Measurements from ENCODE around the gene ANK3.

ANK3 gene

GRCh38 chr10:60389413-60390025 lies at the start of gene ANK3:
TSS of gene ANK3 (minus strand) at chr10:60389875. CDS start at chr10:60389538, 337 bp downstream.
- no peak for DNase-seq

- peak in 1 of 2 experiments; percentile 6 for DNase-seq
Measured at GRCh38 chr10:60434418-60435046, 44.9 kb upstream of the ANK3 start.

- no peak for DNase-seq
Measured at GRCh38 chr10:60433684-60434083, 44.0 kb upstream of the ANK3 start.

- no peak for DNase-seq
Measured at GRCh38 chr10:60430836-60431597, 41.3 kb upstream of the ANK3 start.

- no peak for DNase-seq
Measured at GRCh38 chr10:60430017-60430416, 40.3 kb upstream of the ANK3 start.

GRCh38 chr10:60429084-60429849 lies 39.6 kb upstream of the ANK3 start:
- DNase-seq = no peak

GRCh38 chr10:60428387-60428737 lies 38.7 kb upstream of the ANK3 start:
- DNase-seq = no peak

- no peak for DNase-seq
Measured at GRCh38 chr10:60427709-60428386, 38.2 kb upstream of the ANK3 start.

GRCh38 chr10:60427148-60427547 lies 37.5 kb upstream of the ANK3 start:
- DNase-seq = no peak

GRCh38 chr10:60426425-60426824 lies 36.8 kb upstream of the ANK3 start:
- no peak for DNase-seq

- no peak for DNase-seq
Measured at GRCh38 chr10:60425392-60426110, 35.9 kb upstream of the ANK3 start.

GRCh38 chr10:60424971-60425370 lies 35.3 kb upstream of the ANK3 start:
- no peak for DNase-seq

- DNase-seq = no peak
Measured at GRCh38 chr10:60423920-60424319, 34.2 kb upstream of the ANK3 start.

- DNase-seq = no peak
Measured at GRCh38 chr10:60422809-60423208, 33.1 kb upstream of the ANK3 start.

GRCh38 chr10:60420991-60421894 lies 31.6 kb upstream of the ANK3 start:
- no peak for DNase-seq

- no peak for DNase-seq
Measured at GRCh38 chr10:60419249-60419648, 29.6 kb upstream of the ANK3 start.

GRCh38 chr10:60417901-60418300 lies 28.2 kb upstream of the ANK3 start:
- DNase-seq = no peak

- no peak for DNase-seq
Measured at GRCh38 chr10:60417024-60417423, 27.3 kb upstream of the ANK3 start.

- no peak for DNase-seq
Measured at GRCh38 chr10:60414877-60415585, 25.4 kb upstream of the ANK3 start.

GRCh38 chr10:60414111-60414510 lies 24.4 kb upstream of the ANK3 start:
- no peak for DNase-seq
